ENCODE measurements around the gene CDKAL1.
A peak's percentile ranks its signal among the peaks of the same experiment; 100 is the strongest.

CDKAL1 gene

GRCh38 chr6:20991910-20992309 lies 457.7 kb downstream of the CDKAL1 start:
- DNase-seq, result no peak

DNA sequence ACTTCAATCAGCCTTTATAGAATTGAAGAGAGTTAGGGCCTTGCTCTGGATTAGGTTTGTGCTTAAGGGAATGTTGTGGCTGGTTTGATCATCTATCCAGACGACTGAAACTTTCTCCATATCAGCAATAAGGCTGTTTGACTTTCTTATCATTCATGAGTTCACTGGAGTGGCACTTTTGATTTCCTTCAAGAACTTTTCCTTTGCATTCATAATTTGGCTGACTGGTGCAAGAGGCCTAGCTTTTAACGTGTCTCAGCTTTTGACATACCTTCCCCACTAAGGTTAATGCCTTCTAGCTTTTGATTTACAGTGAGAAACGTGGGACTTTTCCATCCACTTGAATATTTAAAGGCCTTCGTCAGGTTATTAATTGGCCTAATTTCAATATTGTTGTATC lies 461.8 kb downstream of the CDKAL1 start:
- DNase-seq, result no peak

GRCh38 chr6:20997143-20997769 lies 463.0 kb downstream of the CDKAL1 start:
- no peak for DNase-seq

- no peak for DNase-seq
Measured at GRCh38 chr6:20997770-20998147, 463.5 kb downstream of the CDKAL1 start.

DNA sequence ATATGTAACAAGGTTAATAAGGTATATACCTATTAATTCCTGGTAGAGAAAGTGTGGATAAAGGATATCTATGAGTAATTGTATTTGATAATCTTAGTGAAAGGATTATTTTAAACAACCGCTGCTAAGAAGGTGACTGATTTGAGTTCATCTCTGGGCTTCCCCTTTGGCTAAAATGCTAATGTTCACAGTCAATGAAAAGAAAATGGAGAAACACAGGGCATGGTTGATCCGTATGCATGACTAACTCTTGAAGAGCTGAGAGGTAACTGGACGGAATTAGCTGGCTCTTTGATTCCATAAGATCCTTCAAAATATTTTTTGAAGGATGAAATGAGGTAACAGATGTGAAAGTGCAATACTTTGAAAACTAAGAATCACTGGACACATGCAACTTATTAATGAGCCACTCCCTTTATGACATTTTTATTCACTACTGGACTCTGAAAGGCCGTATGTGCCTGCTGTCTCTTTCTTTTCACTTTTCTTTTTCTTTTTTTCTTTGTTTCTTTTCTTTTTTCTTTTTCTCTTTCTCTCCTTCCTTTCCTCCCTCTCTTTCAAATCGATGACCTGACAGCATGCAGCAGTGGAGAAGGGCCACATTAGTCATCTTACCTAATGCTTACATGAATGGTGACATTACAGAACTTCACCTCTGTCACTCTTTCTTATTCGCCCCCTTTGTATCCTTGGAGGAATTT lies 464.6 kb downstream of the CDKAL1 start:
- no peak for DNase-seq

- no peak for DNase-seq
Measured at GRCh38 chr6:21000331-21000801, 466.1 kb downstream of the CDKAL1 start.

- DNase-seq, result no peak
Measured at GRCh38 chr6:21001736-21002135, 467.5 kb downstream of the CDKAL1 start.

- no peak for DNase-seq
Measured at GRCh38 chr6:21003780-21004541, 469.7 kb downstream of the CDKAL1 start.

- DNase-seq, result no peak
Measured at GRCh38 chr6:21005816-21006570, 471.7 kb downstream of the CDKAL1 start.

GRCh38 chr6:21019614-21020013 lies 485.4 kb downstream of the CDKAL1 start:
- DNase-seq, result no peak

DNA sequence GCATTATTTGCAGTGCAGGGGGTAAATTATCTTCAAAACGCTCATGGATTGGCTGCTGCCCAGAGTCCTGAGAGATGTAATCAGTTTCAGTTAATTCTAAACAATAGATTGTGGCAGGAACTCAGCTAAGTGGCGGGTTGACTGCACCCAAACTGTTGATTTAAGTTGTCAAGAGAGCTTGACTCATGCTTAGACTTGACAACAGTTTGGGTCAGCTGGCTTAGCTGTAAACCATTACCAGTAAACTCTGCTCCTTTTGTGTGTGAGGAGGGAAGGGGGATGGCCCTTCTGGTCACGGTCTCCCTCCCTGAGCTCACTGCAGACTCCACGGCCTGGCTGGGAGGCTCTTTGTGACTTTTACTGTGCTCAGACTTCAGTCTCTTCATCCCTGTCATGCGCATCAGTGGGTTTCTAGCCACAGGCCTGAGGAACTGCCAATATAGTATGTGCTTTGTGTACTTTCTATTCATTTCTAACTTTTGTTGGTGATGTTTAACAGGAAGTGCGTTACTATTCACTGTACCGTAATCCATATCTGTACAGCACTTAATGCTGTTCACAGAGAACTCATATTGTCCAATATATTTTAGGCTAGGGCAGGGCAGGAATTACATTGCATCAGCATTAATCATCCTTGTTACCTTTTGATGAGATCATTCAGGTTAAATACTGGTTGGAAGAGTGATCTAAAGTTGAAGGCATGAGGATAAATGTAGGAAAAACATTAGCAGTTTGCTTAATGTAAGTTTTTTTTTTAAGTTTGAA lies 488.3 kb downstream of the CDKAL1 start:
- DNase-seq, result peak; percentile 54 to 70 (median 70)

- DNase-seq, result no peak
Measured at GRCh38 chr6:21023210-21023609, 489.0 kb downstream of the CDKAL1 start.

GRCh38 chr6:21024616-21025015 lies 490.4 kb downstream of the CDKAL1 start:
- DNase-seq, result no peak

GRCh38 chr6:21026576-21027273 lies 492.5 kb downstream of the CDKAL1 start:
- no peak for DNase-seq

- no peak for DNase-seq
Measured at GRCh38 chr6:21027507-21027906, 493.2 kb downstream of the CDKAL1 start.

DNA sequence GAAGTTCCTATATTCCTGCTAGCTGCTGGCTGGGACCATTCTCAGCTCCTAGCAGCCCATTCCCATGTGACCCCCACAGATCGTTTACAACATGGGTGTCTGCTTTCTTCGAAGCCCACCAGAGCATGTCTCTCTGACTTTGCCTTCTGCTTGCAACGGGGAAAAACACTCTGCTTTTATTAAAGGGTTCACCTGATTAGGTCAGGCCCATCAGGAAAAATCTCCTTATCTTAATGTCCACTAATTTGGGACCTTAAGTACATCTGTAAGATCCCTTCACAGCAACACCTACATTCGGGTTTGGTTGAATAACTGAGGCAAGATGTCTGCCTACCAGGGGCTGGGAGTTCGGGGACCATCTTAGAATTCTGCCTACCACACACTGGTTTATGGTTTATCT lies 496.9 kb downstream of the CDKAL1 start:
- DNase-seq, result no peak

DNA sequence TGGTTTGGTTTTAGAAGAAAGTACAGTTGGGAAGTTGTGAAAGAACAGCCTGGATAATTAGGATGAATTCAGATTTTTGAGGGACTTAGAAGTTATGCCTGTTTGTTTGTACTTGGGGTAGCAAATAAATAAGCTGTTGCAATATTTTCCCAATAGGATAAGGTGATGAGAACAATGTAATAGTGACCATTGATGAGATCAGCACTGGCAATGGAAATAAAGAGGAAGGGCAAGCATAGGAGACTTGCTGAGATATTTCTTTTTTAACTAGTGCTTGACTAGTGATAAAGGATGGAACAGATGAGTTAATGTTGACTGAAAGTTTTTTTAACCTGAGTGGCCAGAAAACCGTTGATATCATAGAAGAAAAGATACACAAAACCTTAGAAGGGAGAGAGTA lies 498.8 kb downstream of the CDKAL1 start:
- DNase-seq, result no peak

DNA sequence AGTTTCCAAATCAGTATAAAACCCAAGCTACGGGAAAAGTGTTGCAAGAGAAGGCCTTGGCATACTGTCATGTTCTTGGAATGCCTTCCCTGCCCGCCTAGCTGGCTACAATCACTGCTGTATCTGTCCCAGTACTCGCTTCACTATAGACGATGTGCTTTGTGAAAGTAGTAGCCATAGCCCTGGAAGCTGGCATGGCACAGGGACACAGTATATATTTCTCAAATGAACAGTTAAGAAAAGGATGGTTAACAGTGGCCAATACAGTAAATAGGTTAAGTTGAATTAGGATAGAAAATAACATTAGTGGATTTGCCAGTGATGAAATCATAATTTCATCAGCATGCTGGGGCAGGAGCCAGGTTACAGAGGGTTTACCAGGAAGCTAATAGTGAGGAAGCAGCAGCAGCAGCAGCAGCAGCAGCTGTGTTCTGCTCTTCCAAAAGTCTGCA lies 499.3 kb downstream of the CDKAL1 start:
- DNase-seq, result no peak

DNA sequence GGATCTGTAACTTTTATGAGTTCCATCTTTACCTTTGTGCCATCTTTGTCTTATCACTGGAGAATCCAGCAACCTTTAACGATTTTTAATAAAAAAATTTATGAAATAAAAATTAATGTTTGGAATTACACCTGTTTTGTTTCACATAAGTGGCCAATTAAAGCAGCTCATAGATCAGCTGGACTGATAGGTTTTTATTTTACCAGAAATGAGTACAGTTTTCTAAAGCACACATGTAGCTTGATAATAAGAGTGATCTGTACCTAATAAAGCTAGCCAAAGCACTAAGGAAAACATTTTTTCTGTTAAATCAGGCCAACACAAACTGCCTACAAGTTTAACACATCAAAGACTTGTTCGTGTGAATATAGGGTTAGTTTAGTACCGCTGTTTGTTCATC lies 500.1 kb downstream of the CDKAL1 start:
- no peak for DNase-seq

DNA sequence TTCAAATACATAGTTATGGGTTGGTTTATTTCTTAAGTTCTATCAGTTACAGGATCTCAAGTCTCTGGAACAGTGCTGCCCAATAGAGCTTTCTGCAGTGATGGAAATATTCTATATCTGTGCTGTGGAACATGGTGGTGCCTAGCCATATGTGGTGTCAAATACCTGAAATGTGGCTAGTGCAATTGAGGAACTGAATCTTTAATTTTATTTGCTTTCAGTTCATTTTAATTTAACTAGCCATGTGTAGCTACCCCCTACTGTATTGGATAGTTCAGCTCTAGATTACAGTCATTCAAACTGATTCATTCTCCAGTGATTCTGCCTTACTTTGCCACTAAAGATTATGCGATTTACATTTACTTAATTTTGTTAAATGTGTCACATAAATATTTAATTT lies 503.2 kb downstream of the CDKAL1 start:
- DNase-seq, result no peak

DNA sequence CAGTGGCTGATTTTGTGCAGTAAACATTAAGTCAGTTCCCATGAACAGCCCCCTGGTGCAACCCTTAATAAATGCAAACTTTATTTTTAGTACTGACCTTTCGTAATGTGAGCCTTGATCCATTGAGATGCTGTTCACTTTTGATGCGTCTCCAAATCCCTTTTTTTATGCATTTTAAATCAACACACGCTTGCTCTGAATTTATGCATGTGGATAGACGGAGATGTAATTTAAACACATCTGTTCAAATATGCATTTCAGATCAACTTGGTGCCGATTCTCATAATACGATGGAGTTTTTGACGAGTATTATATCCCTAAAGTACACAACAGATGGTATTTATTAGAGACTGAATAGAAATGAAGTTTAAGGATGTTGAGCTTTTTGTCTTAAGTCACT lies 505.7 kb downstream of the CDKAL1 start:
- no peak for DNase-seq

Measured in NCI-H1417 (cell line).